Gastrocnemius medialis (tissue), 4 donors: ENCODE data around the gene GOPC. TPM values are rescaled to one million over a fixed set of nuclear protein-coding genes. Genes with fewer than 3 reads are reported as not detected.

ENCODE experiments used
- ATAC-seq, 2 donors: fragments of 150-250 bp; one replicate each; pipeline ENCODE4 v1.9.1; 2016
- DNase-seq, 2 donors: peaks; one replicate each; pipeline ENCODE4 v3.0.0-alpha.2; 2019
- H3K27ac ChIP-seq, 4 donors: fragments of 200-600 bp; sonication (generic); 1 replicate in 1 of 4; 2 replicates in 3 of 4; pipeline ENCODE4 v1.5.1; 2016 to 2018; ENCODE audit warnings: mild to moderate bottlenecking in 2 of 4, moderate library complexity in 1 of 4
- H3K27me3 ChIP-seq, 3 donors: fragments of 200-600 bp; sonication (generic) in 2 of 3; 1 replicate in 1 of 3; 2 replicates in 2 of 3; pipeline versions ENCODE4 v1.5.1 to v1.6.0; 2016 to 2019; ENCODE audit warnings: mild to moderate bottlenecking in 1 of 3, moderate library complexity in 1 of 3
- H3K36me3 ChIP-seq, 2 donors: fragments of 200-600 bp; sonication (generic) in 1 of 2; one replicate each; pipeline ENCODE4 v1.5.1; 2017 to 2018
- H3K4me1 ChIP-seq, 2 donors: fragments of 200-600 bp; sonication (generic) in 1 of 2; one replicate each; pipeline ENCODE4 v1.5.1; 2016 to 2017; ENCODE audit warnings: mild to moderate bottlenecking in 2 of 2
- H3K4me3 ChIP-seq, 4 donors: fragments of 200-600 bp; sonication (generic) in 3 of 4; 1 replicate in 1 of 4; 2 replicates in 3 of 4; pipeline ENCODE4 v1.5.1; 2016 to 2019; ENCODE audit warnings: mild to moderate bottlenecking in 2 of 4
- H3K9me3 ChIP-seq, 3 donors: fragments of 200-600 bp; sonication (generic) in 2 of 3; 1 replicate in 1 of 3; 2 replicates in 2 of 3; pipeline ENCODE4 v1.5.1; 2016 to 2019
- POLR2A ChIP-seq, 2 donors: fragments of 450-650 bp; IDR thresholded peaks; one replicate each; pipeline ENCODE4 v1.6.1; 2017; ENCODE audit warnings: antibody characterized with exemption in 2 of 2, mild to moderate bottlenecking in 2 of 2, moderate library complexity in 2 of 2
- in situ Hi-C, 4 donors: fragments of 200-750 bp; cut with MboI; loops; one replicate each; pipeline versions ENCODE4 v1.15.0 to v1.8.0; 2017; ENCODE audit warnings: low sequenced_read_pairs in 4 of 4
- intact Hi-C: fragments of 100-400 bp; cut with DNase I; formaldehyde crosslinking; loops from one replicate; pipeline ENCODE4 v1.15.1; 2023; ENCODE audit warnings: low total_unique reads
- total RNA-seq, 4 donors: library from RNA; depleted of rRNA; stranded (reverse); fragments of >200 nt; gene quantifications; one replicate each; pipeline versions ENCODE4 v1.1.0 to v1.2.3, GENCODE V29; 2016
- TF ChIP-seq, protein P1 (sequence below), 5 experiments: fragments of 450-650 bp in 3 of 5; fragments of 200-600 bp in 2 of 5; sonication (generic) in 2 of 5; IDR thresholded peaks in 4 of 5; conservative IDR thresholded peaks in 1 of 5; 1 replicate in 4 of 5; 2 replicates in 1 of 5; pipeline ENCODE4 v1.5.1; 2016 to 2019; ENCODE audit warnings: antibody characterized with exemption in 5 of 5, mild to moderate bottlenecking in 3 of 5, moderate library complexity in 3 of 5

GOPC gene
- total RNA-seq, 4 donors from 2014 or later, result 12.0 to 19.3 (median 13.6) TPM

GRCh38 chr6:117514655-117515054 lies 87.7 kb downstream of the GOPC start:
- Histone ChIP-seq H3K36me3 (no peaks in the 10 kb centered on the region), H3K4me3 (no peak overlapping the region), H3K27me3 (no peaks in the 10 kb centered on the region), H3K4me1 (peaks cover 7 to 14% of the 10 kb centered on the region in 2 donors), H3K27ac (no peak overlapping the region), H3K9me3 (no peaks in the 10 kb centered on the region)
- intact Hi-C loops (no loop called here), in situ Hi-C loops (no loop called here)
- ATAC-seq, result no peak
- no peak for TF ChIP-seq POLR2A (IDR thresholded peaks at IDR 0.05)
- TF ChIP-seq, protein P1, sequence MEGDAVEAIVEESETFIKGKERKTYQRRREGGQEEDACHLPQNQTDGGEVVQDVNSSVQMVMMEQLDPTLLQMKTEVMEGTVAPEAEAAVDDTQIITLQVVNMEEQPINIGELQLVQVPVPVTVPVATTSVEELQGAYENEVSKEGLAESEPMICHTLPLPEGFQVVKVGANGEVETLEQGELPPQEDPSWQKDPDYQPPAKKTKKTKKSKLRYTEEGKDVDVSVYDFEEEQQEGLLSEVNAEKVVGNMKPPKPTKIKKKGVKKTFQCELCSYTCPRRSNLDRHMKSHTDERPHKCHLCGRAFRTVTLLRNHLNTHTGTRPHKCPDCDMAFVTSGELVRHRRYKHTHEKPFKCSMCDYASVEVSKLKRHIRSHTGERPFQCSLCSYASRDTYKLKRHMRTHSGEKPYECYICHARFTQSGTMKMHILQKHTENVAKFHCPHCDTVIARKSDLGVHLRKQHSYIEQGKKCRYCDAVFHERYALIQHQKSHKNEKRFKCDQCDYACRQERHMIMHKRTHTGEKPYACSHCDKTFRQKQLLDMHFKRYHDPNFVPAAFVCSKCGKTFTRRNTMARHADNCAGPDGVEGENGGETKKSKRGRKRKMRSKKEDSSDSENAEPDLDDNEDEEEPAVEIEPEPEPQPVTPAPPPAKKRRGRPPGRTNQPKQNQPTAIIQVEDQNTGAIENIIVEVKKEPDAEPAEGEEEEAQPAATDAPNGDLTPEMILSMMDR (IDR thresholded peaks at IDR 0.05 in 4 of 5, conservative IDR thresholded peaks at IDR 0.05 in 1 of 5), result no peak
- no peak for DNase-seq

GRCh38 chr6:117513778-117514365 lies 88.4 kb downstream of the GOPC start:
- no peak for ATAC-seq
- intact Hi-C loops, result no loop called here
- H3K36me3 ChIP-seq, result no peaks in the 10 kb centered on the region

GRCh38 chr6:117512987-117513573 lies 89.2 kb downstream of the GOPC start:
- Histone ChIP-seq H3K27me3 (no peaks in the 10 kb centered on the region), H3K27ac (no peak overlapping the region), H3K4me3 (no peak overlapping the region), H3K36me3 (no peaks in the 10 kb centered on the region), H3K9me3 (no peaks in the 10 kb centered on the region), H3K4me1 (peaks cover 7 to 14% of the 10 kb centered on the region in 2 donors)
- TF ChIP-seq, protein P1 (IDR thresholded peaks at IDR 0.05 in 4 of 5, conservative IDR thresholded peaks at IDR 0.05 in 1 of 5), result no peak
- TF ChIP-seq POLR2A (IDR thresholded peaks at IDR 0.05), result no peak
- intact Hi-C loops, result no loop called here
- DNase-seq (no peak), ATAC-seq (no peak)
- in situ Hi-C loops, result no loop called here

More at GRCh38 chr6:117513778-117514365, 88.4 kb downstream of the GOPC start:
- no peak overlapping the region for H3K4me3 ChIP-seq
- no peak overlapping the region for H3K27ac ChIP-seq
- no peaks in the 10 kb centered on the region for H3K27me3 ChIP-seq
- peaks cover 7 to 14% of the 10 kb centered on the region in 2 donors for H3K4me1 ChIP-seq
- no peaks in the 10 kb centered on the region for H3K9me3 ChIP-seq
- in situ Hi-C loops, result no loop called here
- no peak for DNase-seq
- TF ChIP-seq POLR2A (IDR thresholded peaks at IDR 0.05), result no peak
- TF ChIP-seq, protein P1 (IDR thresholded peaks at IDR 0.05 in 4 of 5, conservative IDR thresholded peaks at IDR 0.05 in 1 of 5), result no peak

DNA sequence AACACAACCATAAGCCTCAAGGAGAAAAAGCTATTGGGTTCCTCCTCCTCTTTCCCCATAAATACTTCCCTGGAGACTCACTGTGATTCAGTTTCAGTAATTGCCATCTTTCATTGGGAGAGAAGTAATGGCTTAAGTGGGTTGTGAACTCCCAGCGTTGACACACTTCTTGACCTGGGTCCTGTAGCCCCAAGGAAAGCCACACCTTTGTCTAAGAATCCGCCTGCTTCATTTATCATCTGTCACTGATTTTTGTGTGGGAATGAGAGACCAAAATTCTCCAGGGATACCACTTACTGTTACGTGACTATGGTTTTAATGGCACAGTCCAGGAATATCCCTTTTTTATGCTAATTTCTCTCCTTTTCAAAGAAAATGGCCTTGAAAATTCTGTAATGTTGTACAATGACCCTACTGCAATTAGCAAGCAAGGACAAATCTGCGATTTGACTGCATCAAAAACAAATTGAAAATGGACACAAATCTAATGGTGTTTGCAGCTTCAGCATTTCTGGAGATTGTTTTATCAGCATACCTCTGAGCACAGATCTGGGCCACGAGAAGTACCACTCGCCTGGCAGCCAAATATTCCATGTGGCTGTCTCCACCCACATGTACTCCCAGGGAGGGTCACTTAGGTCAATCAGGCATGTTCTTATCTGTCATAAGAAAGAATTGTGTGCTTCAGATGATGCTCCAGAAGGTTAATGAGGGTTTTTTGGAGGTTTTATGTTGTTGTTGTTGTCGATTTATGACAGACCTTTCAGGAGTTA lies 90.1 kb downstream of the GOPC start:
- intact Hi-C loops (no loop called here), in situ Hi-C loops (no loop called here)
- no peaks in the 10 kb centered on the region for H3K36me3 ChIP-seq
- H3K4me3 ChIP-seq, result no peak overlapping the region
- H3K9me3 ChIP-seq, result no peaks in the 10 kb centered on the region
- ATAC-seq (no peak), DNase-seq (no peak)
- TF ChIP-seq, protein P1 (IDR thresholded peaks at IDR 0.05 in 4 of 5, conservative IDR thresholded peaks at IDR 0.05 in 1 of 5), result no peak
- TF ChIP-seq POLR2A (IDR thresholded peaks at IDR 0.05), result no peak
- H3K27me3 ChIP-seq, result no peaks in the 10 kb centered on the region
- H3K4me1 ChIP-seq, result peaks cover 13 to 14% of the 10 kb centered on the region in 2 donors
- no peak overlapping the region for H3K27ac ChIP-seq

Other genes starting within 250 kb of the GOPC start
- not detected for gene ROS1, start 176.6 kb downstream of the GOPC start, total RNA-seq
- gene DCBLD1, start 119.8 kb downstream of the GOPC start, total RNA-seq, result 1 to 10 TPM; 4.3 to 8.1 (median 5.2) TPM
- 10 to 100 TPM in 1 of 4 donors, 1 to 10 TPM in 3; 7.1 to 10.5 (median 7.6) TPM for gene NUS1, start 73.0 kb upstream of the GOPC start, total RNA-seq